ENCODE measurements around the gene SORCS2.

DNA sequence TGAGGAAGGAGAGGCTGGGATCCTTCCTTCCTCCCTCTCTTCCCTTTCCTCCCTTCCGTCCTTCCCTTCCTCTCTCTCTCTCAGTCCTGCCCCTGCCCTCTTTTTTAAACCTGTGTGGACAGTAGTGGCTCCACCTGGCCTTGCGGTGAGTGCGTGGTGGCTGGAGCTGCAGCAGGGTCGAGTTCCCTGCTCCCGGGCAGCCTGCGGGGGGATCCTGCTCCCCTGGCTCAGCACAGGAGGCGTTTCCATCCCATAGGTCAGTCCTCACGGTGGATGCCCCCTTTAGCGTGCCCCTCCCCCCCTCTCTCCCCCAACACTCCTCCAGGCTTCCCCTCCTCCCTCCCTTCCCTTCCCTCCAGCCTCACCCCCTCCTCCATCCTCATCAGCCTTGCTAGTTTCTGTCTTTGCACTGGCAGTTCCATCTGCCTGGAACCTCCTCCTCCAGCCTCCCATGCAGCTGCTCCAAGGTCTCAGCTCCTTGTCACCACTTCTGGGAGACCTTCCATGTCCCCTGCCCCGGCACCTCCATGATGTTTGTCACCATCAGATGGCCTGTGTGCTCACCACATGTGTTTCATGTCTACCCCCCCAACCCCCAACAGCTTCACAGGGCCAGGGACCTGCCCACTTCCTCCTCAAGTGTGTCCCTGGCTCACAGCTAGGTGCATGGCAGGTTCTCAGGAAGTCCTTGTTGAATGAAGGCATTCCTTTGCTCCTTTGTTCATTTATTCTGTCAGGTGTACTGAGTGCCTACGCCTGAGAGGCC lies 174.0 kb downstream of the SORCS2 start:
- TF ChIP-seq REST (IDR thresholded peaks at IDR 0.05; ENCODE audit: insufficient read depth in 1 of 2, low read depth in 2 of 2, low read length in 2 of 2) (no peak), TAF1 (IDR thresholded peaks at IDR 0.05; ENCODE audit: borderline replicate concordance, insufficient read depth, low read length) (no peak), SIN3A (IDR thresholded peaks at IDR 0.05; ENCODE audit: borderline replicate concordance, insufficient read depth, low read length) (no peak), POLR2AphosphoS5 (IDR thresholded peaks at IDR 0.05; ENCODE audit: low read depth, low read length) (no peak)

All from PFSK-1 (cell line).